Gastrocnemius medialis (tissue), 4 donors: ENCODE measurements around the gene LENEP.

ENCODE experiments used
- CTCF ChIP-seq, 5 experiments: fragments of 450-650 bp in 3 of 5; fragments of 200-600 bp in 2 of 5; sonication (generic) in 2 of 5; IDR thresholded peaks in 4 of 5; conservative IDR thresholded peaks in 1 of 5; 1 replicate in 4 of 5; 2 replicates in 1 of 5; pipeline ENCODE4 v1.5.1; 2016 to 2019; ENCODE audit warnings: antibody characterized with exemption in 5 of 5, mild to moderate bottlenecking in 3 of 5, moderate library complexity in 3 of 5
- POLR2A ChIP-seq, 2 donors: fragments of 450-650 bp; IDR thresholded peaks; one replicate each; pipeline ENCODE4 v1.6.1; 2017; ENCODE audit warnings: antibody characterized with exemption in 2 of 2, mild to moderate bottlenecking in 2 of 2, moderate library complexity in 2 of 2

- TF ChIP-seq CTCF (IDR thresholded peaks at IDR 0.05 in 4 of 5, conservative IDR thresholded peaks at IDR 0.05 in 1 of 5) (no peak), POLR2A (IDR thresholded peaks at IDR 0.05) (no peak)
These were observed 23.4 kb upstream of the LENEP start for GRCh38 chr1:154969860-154970452.
